A549 (cell line): ENCODE results near the gene SLC45A2. TPM values are rescaled to one million over a fixed set of nuclear protein-coding genes. Genes with fewer than 3 reads are reported as not detected.
"Not testable (repeated sequence)": the region's sequence is repeated elsewhere in the genome, so short reads cannot be mapped to it uniquely, and the experiment has no call there.

Source experiments
- ATAC-seq, 2 experiments: fragments of 200-7000 bp in 1 of 2; fragments of >200 bp in 1 of 2; cut with Nextera tagmentation in 1 of 2; cut with Tn5 transposase in 1 of 2; 3 replicates each; pipeline versions ENCODE4 v1.8.0 to v1.9.1; 2018 to 2020; ENCODE audit warnings: mild to moderate bottlenecking in 1 of 2, moderate library complexity in 1 of 2
- CTCF ChIA-PET: fragments of 300-600 bp; sonication (Branson Sonifier 250); formaldehyde crosslinking; extraction: SDS; loops from one replicate; lab custom pipeline; 2021; ENCODE audit warnings: antibody characterized with exemption, inconsistent platforms; lab: Yijun Ruan, JAX
- POLR2A ChIA-PET: fragments of 350-600 bp; formaldehyde crosslinking; extraction: SDS; loops from one replicate; lab custom pipeline; 2021; ENCODE audit warnings: antibody characterized with exemption, inconsistent platforms; lab: Yijun Ruan, JAX
- DNase-seq, 2 experiments: peaks; one replicate each; pipeline versions ENCODE4 v3.0.0 to v3.0.0-alpha.2; 2011 to 2016; ENCODE audit warnings: low read depth in 1 of 2, low spot score in 1 of 2
- FAIRE-seq: peaks from 2 replicates; lab custom pipeline; 2011; peaks lifted over from hg19 to GRCh38; lab: Jason Lieb, UNC
- H3K27ac ChIP-seq, 2 experiments: fragments of >200 bp; sonication (Bioruptor Twin); formaldehyde crosslinking; 3 replicates each; pipeline ENCODE4 v1.5.1; 2016 to 2017
- H3K4me1 ChIP-seq: fragments of >200 bp; sonication (Bioruptor Twin); formaldehyde crosslinking; 3 replicates; pipeline ENCODE4 v1.6.1; 2016
- H3K4me2 ChIP-seq: fragments of >200 bp; sonication (Bioruptor Twin); formaldehyde crosslinking; 3 replicates; pipeline ENCODE4 v1.6.1; 2016
- H3K4me3 ChIP-seq: fragments of >200 bp; sonication (Bioruptor Twin); formaldehyde crosslinking; 3 replicates; pipeline ENCODE4 v1.5.1; 2016
- H3K9me3 ChIP-seq: fragments of >200 bp; sonication (Bioruptor Twin); formaldehyde crosslinking; 3 replicates; pipeline ENCODE4 v1.6.1; 2016
- BHLHE40 ChIP-seq: IDR thresholded peaks from 2 replicates; pipeline ENCODE4 v1.6.1; 2012; ENCODE audit warnings: low read depth, low read length, inconsistent platforms
- EHF ChIP-seq: fragments of 250-450 bp; sonication (Bioruptor Pico); IDR thresholded peaks from 2 replicates; pipeline ENCODE4 v1.5.0; 2020; ENCODE audit warnings: mild to moderate bottlenecking
- EHMT2 ChIP-seq: fragments of 200-600 bp; sonication (generic); IDR thresholded peaks from 2 replicates; pipeline ENCODE4 v1.6.1; 2016; ENCODE audit warnings: antibody characterized with exemption, low read depth, mild to moderate bottlenecking, moderate library complexity
- EP300 ChIP-seq, 2 experiments: fragments of >200 bp; sonication (Bioruptor Twin); formaldehyde crosslinking; IDR thresholded peaks; 2 replicates in 1 of 2; 3 replicates in 1 of 2; pipeline ENCODE4 v1.6.1; 2016 to 2017
- HEYL ChIP-seq: fragments of 250-450 bp; sonication (Bioruptor Pico); IDR thresholded peaks from 2 replicates; pipeline ENCODE4 v1.8.0; 2021; ENCODE audit warnings: mild to moderate bottlenecking, moderate library complexity
- HOXA7 ChIP-seq: fragments of 250-450 bp; sonication (Bioruptor Pico); IDR thresholded peaks from 2 replicates; pipeline ENCODE4 v1.5.0; 2020; ENCODE audit warnings: mild to moderate bottlenecking, moderate library complexity
- HOXB5 ChIP-seq: fragments of 250-450 bp; sonication (Bioruptor Pico); IDR thresholded peaks from 2 replicates; pipeline ENCODE4 v1.5.0; 2020; ENCODE audit warnings: mild to moderate bottlenecking, moderate library complexity
- KDM1A ChIP-seq: fragments of 200-600 bp; sonication (generic); IDR thresholded peaks from 2 replicates; pipeline ENCODE4 v1.6.1; 2016; ENCODE audit warnings: low read depth, mild to moderate bottlenecking
- MYC ChIP-seq: IDR thresholded peaks from 2 replicates; pipeline ENCODE4 v1.6.1; 2012; ENCODE audit warnings: mild to moderate bottlenecking, inconsistent platforms, low read length, improper control_type of control experiment, borderline replicate concordance
- NR3C1 ChIP-seq: fragments of >200 bp; sonication (Bioruptor Twin); formaldehyde crosslinking; IDR thresholded peaks from 3 replicates; pipeline ENCODE4 v1.6.1; 2017
- SMC3 ChIP-seq: fragments of >200 bp; sonication (Bioruptor Twin); formaldehyde crosslinking; IDR thresholded peaks from 3 replicates; pipeline ENCODE4 v1.6.1; 2018; ENCODE audit warnings: inconsistent platforms
- SREBF2 ChIP-seq: fragments of 450-650 bp; IDR thresholded peaks from 2 replicates; pipeline ENCODE4 v1.6.1; 2014; ENCODE audit warnings: mild to moderate bottlenecking, moderate library complexity
- TFCP2L1 ChIP-seq: fragments of 250-450 bp; sonication (Bioruptor Pico); IDR thresholded peaks from 2 replicates; pipeline ENCODE4 v1.5.0; 2021; ENCODE audit warnings: mild to moderate bottlenecking
- ZFP36 ChIP-seq: fragments of 450-650 bp; IDR thresholded peaks from 2 replicates; pipeline ENCODE4 v1.6.1; 2014; ENCODE audit warnings: borderline replicate concordance; ENCODE audit not compliant: partially characterized antibody
- ZNF302 ChIP-seq: fragments of 250-450 bp; sonication (Bioruptor Pico); IDR thresholded peaks from 2 replicates; pipeline ENCODE4 v1.9.0; 2021; ENCODE audit warnings: inconsistent platforms, mild to moderate bottlenecking, moderate library complexity
- ZSCAN20 ChIP-seq: fragments of 250-450 bp; sonication (Bioruptor Pico); IDR thresholded peaks from 2 replicates; pipeline ENCODE4 v1.8.0; 2022; ENCODE audit warnings: mild to moderate bottlenecking, moderate library complexity
- WGBS: methylation state at CpG from one replicate; pipeline ENCODE4 v1.1.6; 2017; ENCODE audit errors: missing lambda C conversion rate; 5-methylcytosine and 5-hydroxymethylcytosine counted together
- polyA plus RNA-seq, 4 experiments: library from polyadenylated mRNA; depleted of rRNA in 3 of 4; stranded (reverse); fragments of >200 nt; fragmentation: RNase III in 1 of 4; extraction: RNeasy Plus Mini Kit Qiagen cat#74134 plus additional on column Dnase treatment in 1 of 4; gene quantifications; 2 replicates in 3 of 4; 3 replicates in 1 of 4; pipeline ENCODE4 v1.2.3, GENCODE V29; 2011 to 2017

The SLC45A2 gene
- polyA plus RNA-seq, 2 of the 4 experiments (the other 2 are of a cell fraction) = not detected

DNA sequence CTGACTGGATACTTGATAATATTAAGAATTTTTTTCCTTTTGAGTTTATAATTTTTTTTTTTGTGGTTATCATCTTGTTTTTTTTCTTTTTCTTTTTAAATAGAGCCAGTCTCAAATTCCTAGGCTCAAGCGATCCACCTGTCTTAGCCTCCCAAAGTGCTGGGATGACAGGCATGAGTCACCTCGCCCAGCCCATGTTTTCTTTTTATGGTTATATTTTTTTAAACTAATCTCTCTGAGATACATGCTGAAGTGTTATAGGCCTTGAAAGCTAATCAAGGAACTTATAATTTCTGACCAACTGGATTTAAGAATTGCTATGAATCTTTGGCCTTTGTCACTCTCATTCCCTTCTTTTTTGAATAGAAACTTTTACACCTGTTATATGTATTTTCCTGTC is 30.1 kb upstream of the SLC45A2 start:
- Histone ChIP-seq H3K27ac (no peak overlapping the region), H3K4me3 (no peak overlapping the region), H3K4me2 (no peak overlapping the region), H3K9me3 (no peaks in the 10 kb centered on the region), H3K4me1 (no peaks in the 10 kb centered on the region)
- no peak for FAIRE-seq
- CTCF ChIA-PET = no interaction called here
- no peak for DNase-seq
- no peak for TF ChIP-seq ZFP36
- TF ChIP-seq EHF = no peak
- TF ChIP-seq SREBF2 = no peak
- no peak for TF ChIP-seq EHMT2
- no peak for TF ChIP-seq TFCP2L1 (CRISPR knock-in tag)
- TF ChIP-seq HOXA7 = no peak
- TF ChIP-seq ZNF302 (CRISPR knock-in tag) = no peak
- POLR2A ChIA-PET = no interaction called here
- no peak for ATAC-seq
- 84% methylated on average over 2 of the region's 2 CpGs for WGBS

DNA sequence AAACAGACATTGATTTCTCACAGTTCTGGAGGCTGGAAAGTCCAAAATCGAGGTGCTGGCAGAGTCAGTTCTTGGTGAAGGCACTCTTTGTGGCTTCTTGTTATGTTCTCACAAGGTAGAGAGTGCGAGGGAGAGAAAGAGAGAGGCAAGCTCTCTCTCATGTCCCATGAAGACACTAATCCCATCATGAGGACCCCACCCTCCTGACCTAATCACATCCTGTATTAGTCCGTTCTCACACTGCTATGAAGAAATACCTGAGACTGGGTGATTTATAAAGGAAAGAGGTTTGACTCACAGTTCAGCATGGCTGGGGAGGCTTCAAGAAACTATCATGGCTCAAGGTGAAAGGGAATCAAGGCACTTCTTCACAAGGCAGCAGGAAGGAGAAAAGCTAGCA is 29.1 kb upstream of the SLC45A2 start:
- ATAC-seq (no peak), FAIRE-seq (no peak), DNase-seq (no peak)
- peaks cover 9% of the 10 kb centered on the region; the same call in 2 of the 3 replicates for H3K4me1 ChIP-seq
- TF ChIP-seq MYC = no peak
- 40% methylated on average over 3 of the region's 3 CpGs for WGBS
- no peak overlapping the region for H3K4me3 ChIP-seq
- no peak overlapping the region for H3K27ac ChIP-seq
- ChIA-PET CTCF (interaction anchor here (0.5 to 1.2 kb wide), 2 partner anchors 16 to 584 kb away, joined by 3 to 4 read pairs; no protein-coding TSS in a partner anchor), POLR2A (no interaction called here)
- H3K4me2 ChIP-seq = no peak overlapping the region
- H3K9me3 ChIP-seq = no peaks in the 10 kb centered on the region

DNA sequence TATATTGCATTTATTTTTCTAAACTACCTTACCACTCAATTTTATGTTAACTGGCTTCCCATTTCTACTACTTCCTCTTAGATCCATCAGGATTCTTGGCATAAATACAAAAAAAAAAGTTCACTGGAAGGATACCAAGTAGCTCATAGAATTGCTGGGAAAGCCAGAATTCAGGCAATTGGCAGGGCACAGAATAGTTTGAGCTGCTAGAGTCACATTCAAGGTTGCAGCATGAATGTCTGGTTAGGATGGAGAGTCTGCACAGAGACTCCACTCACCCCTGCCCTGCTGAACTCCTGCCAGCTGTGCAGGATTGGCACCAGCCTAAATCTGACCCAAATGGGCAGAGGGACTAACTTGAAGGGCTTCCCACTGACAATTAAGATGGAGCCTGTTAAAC is 28.3 kb upstream of the SLC45A2 start:
- ATAC-seq = no peak
- Histone ChIP-seq H3K4me2 (no peak overlapping the region), H3K27ac (no peak overlapping the region), H3K9me3 (no peaks in the 10 kb centered on the region), H3K4me1 (peaks cover 9% of the 10 kb centered on the region; the same call in 2 of the 3 replicates), H3K4me3 (no peak overlapping the region)
- FAIRE-seq = no peak
- TF ChIP-seq SMC3 (no peak), KDM1A (no peak), HOXB5 (CRISPR knock-in tag) (no peak), HEYL (CRISPR knock-in tag) (no peak), ZSCAN20 (CRISPR knock-in tag) (no peak), BHLHE40 (no peak), EP300 (IDR thresholded peaks at IDR 0.05) (no peak)
- no peak for DNase-seq
- ChIA-PET CTCF (no interaction called here), POLR2A (no interaction called here)

DNA sequence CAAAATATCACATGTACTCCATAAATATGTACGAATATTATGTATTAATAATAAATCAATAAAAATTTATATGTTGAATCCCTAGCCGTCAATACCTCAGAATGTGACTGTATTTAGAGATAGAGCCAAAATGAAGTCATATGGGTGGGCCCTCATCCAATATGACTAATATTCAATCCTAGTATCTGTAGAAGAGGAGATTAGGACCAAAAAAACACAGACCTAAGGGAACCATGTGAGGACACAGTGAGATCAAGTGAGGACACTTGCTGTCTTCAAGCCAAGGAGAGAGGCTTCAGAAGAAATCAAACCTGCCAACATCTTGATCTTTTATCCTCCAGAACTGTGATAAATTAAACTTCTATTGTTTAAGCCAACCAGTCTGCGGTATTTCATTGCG is 27.0 kb upstream of the SLC45A2 start:
- DNase-seq (no peak), ATAC-seq (no peak), FAIRE-seq (no peak)
- Histone ChIP-seq H3K4me2 (no peak overlapping the region), H3K27ac (no peak overlapping the region), H3K4me3 (no peak overlapping the region), H3K4me1 (peaks cover 15% of the 10 kb centered on the region; the same call in 2 of the 3 replicates), H3K9me3 (no peaks in the 10 kb centered on the region)
- ChIA-PET CTCF (interaction anchor here (0.7 kb wide), 1 partner anchor 488 kb away, joined by 3 read pairs; no protein-coding TSS in a partner anchor), POLR2A (no interaction called here)
- no peak for TF ChIP-seq HOXA7
- no peak for TF ChIP-seq ZFP36
- TF ChIP-seq EHMT2 = no peak
- TF ChIP-seq KDM1A = no peak
- no peak for TF ChIP-seq NR3C1
- TF ChIP-seq ZNF302 (CRISPR knock-in tag) = no peak
- 86% methylated on average over 4 of the region's 4 CpGs for WGBS

GRCh38 chr5:34010146-34010545 is 25.7 kb upstream of the SLC45A2 start:
- H3K4me1 ChIP-seq = peaks cover 15% of the 10 kb centered on the region; the same call in 2 of the 3 replicates
- DNase-seq, POLR2A ChIA-PET, H3K27ac ChIP-seq, H3K9me3 ChIP-seq, H3K4me3 ChIP-seq, FAIRE-seq, H3K4me2 ChIP-seq, ATAC-seq, CTCF ChIA-PET: not testable (repeated sequence)
- WGBS = 91% methylated on average over 2 of the region's 2 CpGs
